Spleen (tissue), 11 donors: ENCODE measurements around the gene TSC22D2. TPM values are rescaled to one million over a fixed set of nuclear protein-coding genes. Genes with fewer than 3 reads are reported as not detected.

Experiments used
- DNase-seq: peaks from one replicate; pipeline ENCODE4 v3.0.0-alpha.2; 2020
- H3K27ac ChIP-seq, 8 donors: fragments of 200-600 bp; sonication (generic) in 7 of 8; 1 replicate in 4 of 8; 2 replicates in 4 of 8; pipeline versions ENCODE4 v1.5.0 to v1.8.0; 2016 to 2021; ENCODE audit warnings: inconsistent platforms in 4 of 8, mild to moderate bottlenecking in 4 of 8, moderate library complexity in 1 of 8
- H3K27me3 ChIP-seq, 7 donors: fragments of 200-600 bp; sonication (generic) in 6 of 7; replicated peaks in 1 of 7; 1 replicate in 4 of 7; 2 replicates in 3 of 7; pipeline versions ENCODE4 v1.5.0 to v1.8.0; 2016 to 2021; ENCODE audit warnings: inconsistent platforms in 3 of 7, mild to moderate bottlenecking in 1 of 7
- H3K36me3 ChIP-seq, 6 donors: fragments of 200-600 bp; sonication (generic) in 5 of 6; 1 replicate in 4 of 6; 2 replicates in 2 of 6; pipeline versions ENCODE4 v1.5.0 to v1.8.0; 2016 to 2021; ENCODE audit warnings: inconsistent platforms in 2 of 6
- H3K4me1 ChIP-seq, 6 donors: fragments of 200-600 bp; sonication (generic) in 5 of 6; 1 replicate in 3 of 6; 2 replicates in 3 of 6; pipeline versions ENCODE4 v1.5.0 to v1.8.0; 2016 to 2021; ENCODE audit warnings: inconsistent platforms in 3 of 6
- H3K4me3 ChIP-seq, 8 donors: fragments of 200-600 bp; sonication (generic) in 7 of 8; 1 replicate in 4 of 8; 2 replicates in 4 of 8; pipeline versions ENCODE4 v1.5.0 to v1.8.0; 2016 to 2021; ENCODE audit warnings: inconsistent platforms in 4 of 8, mild to moderate bottlenecking in 4 of 8, moderate library complexity in 2 of 8
- H3K9me3 ChIP-seq, 8 donors: fragments of 200-600 bp; sonication (generic) in 7 of 8; 1 replicate in 4 of 8; 2 replicates in 4 of 8; pipeline versions ENCODE4 v1.5.0 to v1.8.0; 2016 to 2021; ENCODE audit warnings: inconsistent platforms in 4 of 8
- POLR2A ChIP-seq, 3 donors: fragments of 450-650 bp; IDR thresholded peaks; one replicate each; pipeline ENCODE4 v1.5.1; 2017; ENCODE audit warnings: antibody characterized with exemption in 3 of 3, mild to moderate bottlenecking in 1 of 3
- POLR2AphosphoS5 ChIP-seq, 3 donors: sonication (generic); formaldehyde crosslinking; IDR thresholded peaks; one replicate each; pipeline ENCODE4 v1.5.1; 2017; ENCODE audit warnings: antibody characterized with exemption in 3 of 3
- WGBS, 5 donors: extraction: QIAGEN DNeasy Blood & Tissue Kit in 3 of 5; methylation state at CpG; one replicate each; pipeline versions ENCODE4 v1.1.5 to v1.1.7; 2013 to 2018; 5-methylcytosine and 5-hydroxymethylcytosine counted together
- intact Hi-C: fragments of 100-400 bp; cut with DNase I; formaldehyde crosslinking; loops from one replicate; pipeline ENCODE4 v1.15.0; 2023; ENCODE audit warnings: low total_unique reads
- polyA plus RNA-seq, 3 donors: library from polyadenylated mRNA; stranded (reverse); fragments of 200-250 nt; gene quantifications; one replicate each; pipeline ENCODE4 v1.2.1, GENCODE V29; 2013
- total RNA-seq, 7 donors: library from RNA; depleted of rRNA in 3 of 7; stranded (reverse); fragments of >200 nt in 3 of 7; fragmentation: NEBNext Ultra II Directional in 4 of 7; extraction: Animal tissue kit (Norgen Biotek cat#: 25700) in 4 of 7; gene quantifications; one replicate each; pipeline versions ENCODE4 v1.1.0 to v1.2.1, GENCODE V29; 2016 to 2021
- TF ChIP-seq, protein P1 (sequence below), 11 experiments: fragments of 200-600 bp in 7 of 11; fragments of 450-650 bp in 4 of 11; sonication (generic) in 4 of 11; IDR thresholded peaks in 8 of 11; conservative IDR thresholded peaks in 3 of 11; 1 replicate in 7 of 11; 2 replicates in 4 of 11; pipeline versions ENCODE4 v1.4.0 to v1.8.0; 2016 to 2021; ENCODE audit warnings: antibody characterized with exemption in 11 of 11, inconsistent platforms in 4 of 11, mild to moderate bottlenecking in 1 of 11
- donor health status: healthy with polysubstance abuse.
- donor health status: DM: no; HTN: no; CAD: no; lungs with moderate emphysema.
- donor health status: DM: no; HTN: no; CAD: no.
- donor health status: Bipolar disorder and iron deficiency.
- donor health status: healthy.
- donor health status: DM: no; HTN: no; CAD: no.
- donor health status: DM: yes; HTN: yes; CAD: no.

The TSC22D2 gene
- total and polyA plus RNA-seq, 10 donors = 8.4 to 34.8 (median 26.2) TPM

GRCh38 chr3:150508401-150508800 lies 100.3 kb downstream of the TSC22D2 start:
- no peaks in the 10 kb centered on the region for H3K27me3 ChIP-seq
- intact Hi-C loops = no loop called here
- no peaks in the 10 kb centered on the region for H3K4me1 ChIP-seq
- H3K27ac ChIP-seq = no peak overlapping the region
- peaks cover 0 to 9% (median 2%) of the 10 kb centered on the region in 8 donors for H3K9me3 ChIP-seq
- no peak for DNase-seq
- H3K4me3 ChIP-seq = no peak overlapping the region
- no peak for TF ChIP-seq POLR2A (IDR thresholded peaks at IDR 0.05)
- TF ChIP-seq, protein P1, sequence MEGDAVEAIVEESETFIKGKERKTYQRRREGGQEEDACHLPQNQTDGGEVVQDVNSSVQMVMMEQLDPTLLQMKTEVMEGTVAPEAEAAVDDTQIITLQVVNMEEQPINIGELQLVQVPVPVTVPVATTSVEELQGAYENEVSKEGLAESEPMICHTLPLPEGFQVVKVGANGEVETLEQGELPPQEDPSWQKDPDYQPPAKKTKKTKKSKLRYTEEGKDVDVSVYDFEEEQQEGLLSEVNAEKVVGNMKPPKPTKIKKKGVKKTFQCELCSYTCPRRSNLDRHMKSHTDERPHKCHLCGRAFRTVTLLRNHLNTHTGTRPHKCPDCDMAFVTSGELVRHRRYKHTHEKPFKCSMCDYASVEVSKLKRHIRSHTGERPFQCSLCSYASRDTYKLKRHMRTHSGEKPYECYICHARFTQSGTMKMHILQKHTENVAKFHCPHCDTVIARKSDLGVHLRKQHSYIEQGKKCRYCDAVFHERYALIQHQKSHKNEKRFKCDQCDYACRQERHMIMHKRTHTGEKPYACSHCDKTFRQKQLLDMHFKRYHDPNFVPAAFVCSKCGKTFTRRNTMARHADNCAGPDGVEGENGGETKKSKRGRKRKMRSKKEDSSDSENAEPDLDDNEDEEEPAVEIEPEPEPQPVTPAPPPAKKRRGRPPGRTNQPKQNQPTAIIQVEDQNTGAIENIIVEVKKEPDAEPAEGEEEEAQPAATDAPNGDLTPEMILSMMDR (IDR thresholded peaks at IDR 0.05 in 8 of 11, conservative IDR thresholded peaks at IDR 0.05 in 3 of 11) = no peak
- no peak for TF ChIP-seq POLR2AphosphoS5 (IDR thresholded peaks at IDR 0.05)
- H3K36me3 ChIP-seq = no peaks in the 10 kb centered on the region

DNA sequence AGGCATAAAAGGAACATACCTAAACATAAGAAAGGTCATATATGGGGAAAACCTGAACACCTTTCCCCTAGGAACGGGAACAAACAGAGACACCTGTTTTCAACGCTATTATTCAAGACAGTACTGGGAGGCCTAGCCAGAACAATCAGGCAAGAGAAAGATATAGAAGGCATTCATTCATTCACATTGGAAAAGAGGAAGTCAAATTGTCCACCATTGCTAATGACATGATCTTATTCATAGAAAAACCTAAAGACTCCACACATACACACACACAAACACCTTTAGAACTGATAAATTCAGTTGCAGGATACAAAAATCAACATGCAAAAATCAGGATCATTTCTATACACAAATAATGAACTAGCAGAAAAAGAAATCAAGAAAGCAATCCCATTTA lies 101.7 kb downstream of the TSC22D2 start:
- Histone ChIP-seq H3K27ac (no peak overlapping the region), H3K4me1 (no peaks in the 10 kb centered on the region), H3K36me3 (no peaks in the 10 kb centered on the region), H3K27me3 (no peaks in the 10 kb centered on the region), H3K9me3 (peaks cover 0 to 9% (median 2%) of the 10 kb centered on the region in 8 donors), H3K4me3 (no peak overlapping the region)
- intact Hi-C loops = no loop called here
- TF ChIP-seq POLR2A (IDR thresholded peaks at IDR 0.05) (no peak), POLR2AphosphoS5 (IDR thresholded peaks at IDR 0.05) (no peak)
- TF ChIP-seq, protein P1 (IDR thresholded peaks at IDR 0.05 in 8 of 11, conservative IDR thresholded peaks at IDR 0.05 in 3 of 11) = no peak
- WGBS, 5 donors = 89 to 96% (median 92%) methylated on average over 2 of the region's 2 CpGs
- no peak for DNase-seq

DNA sequence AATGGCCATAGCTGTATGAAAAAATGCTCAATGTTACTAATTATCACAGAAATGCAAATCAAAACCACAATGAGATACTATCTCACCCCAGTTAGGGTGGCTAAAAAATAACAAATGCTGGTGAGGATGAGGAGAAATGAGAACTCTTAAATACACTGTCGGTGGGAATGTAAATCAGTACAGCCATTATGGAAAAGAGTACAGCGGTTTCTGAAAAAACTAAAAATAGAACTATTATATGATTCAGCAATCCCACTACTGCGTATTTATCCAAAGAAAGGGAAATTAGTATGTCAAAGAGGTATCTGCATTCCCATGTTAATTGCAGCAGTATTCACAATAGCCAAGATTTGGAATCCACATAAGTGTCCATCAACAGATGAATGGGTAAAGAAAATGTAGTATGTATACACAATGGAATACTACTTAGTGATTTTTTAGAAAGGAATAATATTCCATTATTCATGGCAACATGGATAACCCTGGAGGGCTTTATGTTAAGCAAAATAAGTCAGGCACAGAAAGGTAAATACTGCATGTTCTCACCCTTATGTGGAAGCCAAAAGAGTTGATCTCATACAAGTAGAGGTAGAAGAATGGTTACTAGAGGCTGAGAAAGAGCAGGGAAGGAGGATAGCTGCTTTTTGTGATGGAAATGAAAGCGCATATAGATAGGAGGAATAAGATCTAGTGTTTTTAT lies 103.2 kb downstream of the TSC22D2 start:
- intact Hi-C loops = no loop called here
- H3K4me3 ChIP-seq = no peak overlapping the region
- H3K9me3 ChIP-seq = peaks cover 0 to 9% (median 2%) of the 10 kb centered on the region in 8 donors
- WGBS, 5 donors = 73 to 90% (median 78%) methylated on average over 4 of the region's 4 CpGs
- no peaks in the 10 kb centered on the region for H3K4me1 ChIP-seq
- no peaks in the 10 kb centered on the region for H3K36me3 ChIP-seq
- no peaks in the 10 kb centered on the region for H3K27me3 ChIP-seq
- H3K27ac ChIP-seq = no peak overlapping the region
- TF ChIP-seq POLR2AphosphoS5 (IDR thresholded peaks at IDR 0.05) (no peak), POLR2A (IDR thresholded peaks at IDR 0.05) (no peak)
- TF ChIP-seq, protein P1 (IDR thresholded peaks at IDR 0.05 in 8 of 11, conservative IDR thresholded peaks at IDR 0.05 in 3 of 11) = no peak
- DNase-seq = no peak

DNA sequence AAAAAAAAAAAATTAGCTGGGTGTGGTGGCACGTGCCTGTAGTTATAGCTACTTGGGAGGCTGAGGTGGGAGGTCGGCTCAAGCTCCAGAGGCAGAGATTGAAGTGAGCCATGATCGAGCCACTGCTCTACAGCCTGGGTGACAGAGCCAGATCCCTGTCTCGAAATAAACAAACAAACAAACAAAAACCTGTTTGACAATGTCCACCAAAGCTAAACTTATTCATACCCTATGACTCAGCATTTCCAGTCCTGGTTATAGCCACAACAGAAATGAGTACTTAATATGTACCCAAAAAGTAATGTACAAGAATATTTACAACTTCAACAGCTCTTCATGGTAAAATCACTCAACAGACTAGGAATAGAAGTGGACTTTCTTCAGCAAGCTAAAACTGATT lies 107.1 kb downstream of the TSC22D2 start:
- intact Hi-C loops = no loop called here
- no peak for DNase-seq
- H3K4me1 ChIP-seq = no peaks in the 10 kb centered on the region
- peaks cover 0 to 13% (median 6%) of the 10 kb centered on the region in 8 donors for H3K9me3 ChIP-seq
- TF ChIP-seq POLR2A (IDR thresholded peaks at IDR 0.05) = no peak
- TF ChIP-seq, protein P1 (IDR thresholded peaks at IDR 0.05 in 8 of 11, conservative IDR thresholded peaks at IDR 0.05 in 3 of 11) = no peak
- TF ChIP-seq POLR2AphosphoS5 (IDR thresholded peaks at IDR 0.05) = no peak
- no peaks in the 10 kb centered on the region for H3K27me3 ChIP-seq
- no peak overlapping the region for H3K27ac ChIP-seq
- no peaks in the 10 kb centered on the region for H3K36me3 ChIP-seq
- H3K4me3 ChIP-seq = no peak overlapping the region
- WGBS, 5 donors = 88 to 98% (median 91%) methylated on average over 4 of the region's 4 CpGs

Other genes with a start within 250 kb of the TSC22D2 start
- 100 to 1,000 TPM in 4 of 7 donors, 10 to 100 TPM in 3; 91.1 to 441 (median 105) TPM for gene SERP1, start 138.2 kb downstream of the TSC22D2 start, total RNA-seq
- gene SERP1, start 138.2 kb downstream of the TSC22D2 start, polyA plus RNA-seq = 100 to 1,000 TPM in 1 of 3 donors, 10 to 100 TPM in 2; 64.0 to 104 (median 91.7) TPM
- 100 to 1,000 TPM in 3 of 7 donors, 10 to 100 TPM in 4; 70.9 to 149 (median 79.0) TPM for gene EIF2A, start 138.5 kb downstream of the TSC22D2 start, total RNA-seq
- gene EIF2A, start 138.5 kb downstream of the TSC22D2 start, polyA plus RNA-seq = 10 to 100 TPM; 53.7 to 73.7 (median 73.3) TPM
- gene SELENOT, start 195.0 kb downstream of the TSC22D2 start, total RNA-seq = 100 to 1,000 TPM in 5 of 7 donors, 10 to 100 TPM in 2; 98.2 to 180 (median 117) TPM
- 10 to 100 TPM; 34.6 to 71.7 (median 59.5) TPM for gene SELENOT, start 195.0 kb downstream of the TSC22D2 start, polyA plus RNA-seq